Psoas muscle (tissue), 8 donors: Measurements from ENCODE around the gene PRDX3. TPM values are rescaled to one million over a fixed set of nuclear protein-coding genes. Genes with fewer than 3 reads are reported as not detected.
A peak's percentile ranks its signal among the peaks of the same experiment; 100 is the strongest.

Experiments
- ATAC-seq, 4 donors: fragments of 200-7000 bp; cut with Tn5 transposase; one replicate each; pipeline ENCODE4 v1.9.1; 2020; ENCODE audit warnings: moderate library complexity in 3 of 4, mild to moderate bottlenecking in 2 of 4
- DNase-seq, 2 donors: peaks; one replicate each; pipeline ENCODE4 v3.0.0-alpha.2; 2020
- H3K27ac ChIP-seq: fragments of 200-600 bp; one replicate; pipeline ENCODE4 v1.8.0; 2022
- H3K27me3 ChIP-seq, 3 donors: fragments of 200-600 bp in 1 of 3; one replicate each; pipeline versions ENCODE4 v1.6.1 to v1.8.0; 2013 to 2022; ENCODE audit warnings: low read length in 2 of 3, mild to moderate bottlenecking in 2 of 3, moderate library complexity in 1 of 3; ENCODE audit not compliant: insufficient read depth in 3 of 3
- H3K36me3 ChIP-seq, 2 donors: fragments of 200-600 bp in 1 of 2; one replicate each; pipeline versions ENCODE4 v1.6.1 to v1.8.0; 2013 to 2022; ENCODE audit warnings: low read depth in 1 of 2, mild to moderate bottlenecking in 1 of 2, moderate library complexity in 1 of 2; ENCODE audit not compliant: insufficient read depth in 1 of 2
- H3K4me1 ChIP-seq: fragments of 200-600 bp; one replicate; pipeline ENCODE4 v1.8.0; 2022
- H3K4me3 ChIP-seq: fragments of 200-600 bp; one replicate; pipeline ENCODE4 v1.8.0; 2022; ENCODE audit warnings: mild to moderate bottlenecking
- H3K9me3 ChIP-seq: fragments of 200-600 bp; one replicate; pipeline ENCODE4 v1.8.0; 2022
- WGBS, 3 donors: extraction: QIAGEN DNeasy Blood & Tissue Kit; methylation state at CpG; one replicate each; pipeline versions ENCODE4 v1.1.6 to v1.1.7; 2013; 5-methylcytosine and 5-hydroxymethylcytosine counted together
- intact Hi-C, 2 donors: fragments of 100-400 bp; cut with DNase I; formaldehyde crosslinking; loops; one replicate each; pipeline versions ENCODE4 v1.11.0 to v1.14.2; 2022
- polyA plus RNA-seq, 3 donors: library from polyadenylated mRNA; stranded (reverse); fragments of 200-250 nt; gene quantifications; one replicate each; pipeline ENCODE4 v1.2.3, GENCODE V29; 2013
- total RNA-seq, 4 donors: library from RNA; stranded (reverse); fragmentation: NEBNext Ultra II Directional in 2 of 4; extraction: Animal tissue kit (Norgen Biotek cat#: 25700) in 2 of 4; gene quantifications; one replicate each; pipeline versions ENCODE4 v1.2.1 to v1.2.4, GENCODE V29; 2021 to 2023
- TF ChIP-seq, protein P1 (sequence below): fragments of 200-600 bp; IDR thresholded peaks from one replicate; pipeline ENCODE4 v1.8.0; 2022; ENCODE audit warnings: antibody characterized with exemption
- donor health status: healthy with polysubstance abuse.
- donor health status: DM: no; HTN: no; CAD: no; lungs with moderate emphysema.
- donor health status: Bipolar disorder and iron deficiency.
- donor health status: healthy.
- donor health status: DM: yes; HTN: yes; CAD: no.
- donor health status: DM: no; HTN: no; CAD: no.
- donor health status: DM: no; HTN: no; CAD: no.
- donor health status: DM: yes; HTN: yes; CAD: no.

PRDX3 gene
- total and polyA plus RNA-seq, 7 donors: 182 to 331 (median 201) TPM

GRCh38 chr10:119205894-119206602 is 27.4 kb upstream of the PRDX3 start:
- peak in 3 of 4 donors; percentile 12 to 25 (median 15) for ATAC-seq

DNA sequence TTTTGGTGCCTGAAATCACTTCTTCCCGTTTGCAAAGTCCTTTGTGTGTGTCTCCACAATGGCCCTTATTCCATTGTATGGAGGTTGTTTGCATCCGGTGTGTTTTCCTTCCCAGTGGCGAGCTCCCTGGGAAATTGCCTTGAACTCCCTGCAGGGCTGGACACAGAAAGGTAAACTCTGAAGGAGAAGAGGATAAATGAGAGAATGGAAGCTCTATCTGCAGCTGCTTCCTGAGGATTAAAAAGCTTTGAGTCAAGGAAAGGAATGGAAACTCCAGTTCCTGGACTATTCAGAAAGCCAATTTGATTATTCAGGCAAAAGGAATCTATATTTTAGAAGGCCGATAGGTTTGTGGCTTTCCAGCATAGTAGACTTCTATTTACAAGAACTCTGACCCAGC is 24.4 kb upstream of the PRDX3 start:
- no peak for ATAC-seq
- Histone ChIP-seq H3K4me3 (no peak overlapping the region), H3K27ac (no peak overlapping the region), H3K36me3 (no peaks in the 10 kb centered on the region), H3K27me3 (no peaks in the 10 kb centered on the region), H3K9me3 (no peaks in the 10 kb centered on the region), H3K4me1 (no peaks in the 10 kb centered on the region)
- intact Hi-C loops: loop anchor here in 1 of 2 donors (2.0 kb wide), 1 partner anchor 242 kb away; no protein-coding TSS in a partner anchor
- TF ChIP-seq, protein P1, sequence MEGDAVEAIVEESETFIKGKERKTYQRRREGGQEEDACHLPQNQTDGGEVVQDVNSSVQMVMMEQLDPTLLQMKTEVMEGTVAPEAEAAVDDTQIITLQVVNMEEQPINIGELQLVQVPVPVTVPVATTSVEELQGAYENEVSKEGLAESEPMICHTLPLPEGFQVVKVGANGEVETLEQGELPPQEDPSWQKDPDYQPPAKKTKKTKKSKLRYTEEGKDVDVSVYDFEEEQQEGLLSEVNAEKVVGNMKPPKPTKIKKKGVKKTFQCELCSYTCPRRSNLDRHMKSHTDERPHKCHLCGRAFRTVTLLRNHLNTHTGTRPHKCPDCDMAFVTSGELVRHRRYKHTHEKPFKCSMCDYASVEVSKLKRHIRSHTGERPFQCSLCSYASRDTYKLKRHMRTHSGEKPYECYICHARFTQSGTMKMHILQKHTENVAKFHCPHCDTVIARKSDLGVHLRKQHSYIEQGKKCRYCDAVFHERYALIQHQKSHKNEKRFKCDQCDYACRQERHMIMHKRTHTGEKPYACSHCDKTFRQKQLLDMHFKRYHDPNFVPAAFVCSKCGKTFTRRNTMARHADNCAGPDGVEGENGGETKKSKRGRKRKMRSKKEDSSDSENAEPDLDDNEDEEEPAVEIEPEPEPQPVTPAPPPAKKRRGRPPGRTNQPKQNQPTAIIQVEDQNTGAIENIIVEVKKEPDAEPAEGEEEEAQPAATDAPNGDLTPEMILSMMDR: no peak
- 62 to 71% (median 63%) methylated on average over 4 of the region's 4 CpGs for WGBS, 3 donors
- DNase-seq: no peak

More at GRCh38 chr10:119205894-119206602, 27.4 kb upstream of the PRDX3 start:
- Histone ChIP-seq H3K27ac (peak overlapping the region; percentile 94), H3K9me3 (no peaks in the 10 kb centered on the region), H3K36me3 (no peaks in the 10 kb centered on the region), H3K4me1 (no peaks in the 10 kb centered on the region), H3K4me3 (peak overlapping the region; percentile 87), H3K27me3 (no peaks in the 10 kb centered on the region)
- peak; percentile 76 to 80 for DNase-seq
- intact Hi-C loops: loop anchor here in 1 of 2 donors (5.0 kb wide), 1 partner anchor 91 kb away; no protein-coding TSS in a partner anchor
- WGBS, 3 donors: 41 to 50% (median 50%) methylated on average over 17 of the region's 17 CpGs
- TF ChIP-seq, protein P1: no peak

GRCh38 chr10:119201233-119201632 is 22.6 kb upstream of the PRDX3 start:
- no peak for DNase-seq
- Histone ChIP-seq H3K36me3 (no peaks in the 10 kb centered on the region), H3K4me3 (no peak overlapping the region), H3K9me3 (no peaks in the 10 kb centered on the region), H3K27ac (no peak overlapping the region), H3K4me1 (no peaks in the 10 kb centered on the region), H3K27me3 (no peaks in the 10 kb centered on the region)
- WGBS, 3 donors: 69 to 87% (median 69%) methylated on average over 1 of the region's 1 CpG
- TF ChIP-seq, protein P1: no peak
- intact Hi-C loops: no loop called here
- ATAC-seq: no peak

- no peaks in the 10 kb centered on the region for H3K9me3 ChIP-seq
- no peaks in the 10 kb centered on the region for H3K27me3 ChIP-seq
- H3K36me3 ChIP-seq: no peaks in the 10 kb centered on the region
- 40 to 52% (median 42%) methylated on average over 9 of the region's 9 CpGs for WGBS, 3 donors
- H3K4me3 ChIP-seq: no peak overlapping the region
- intact Hi-C loops: loop anchor here (1.0 to 5.0 kb wide), 4 partner anchors 218 to 343 kb away; partner anchors contain the start of gene RGS10 (in 1 of the 2)
- DNase-seq: peak in 1 of 2 donors; percentile 60
- no peaks in the 10 kb centered on the region for H3K4me1 ChIP-seq
- no peak overlapping the region for H3K27ac ChIP-seq
- ATAC-seq: peak; percentile 90 to 97 (median 92)
- TF ChIP-seq, protein P1: peak; percentile 76
These were observed 20.8 kb upstream of the PRDX3 start for GRCh38 chr10:119199231-119199992.
